Retinal pigment epithelial cell (primary cell): Measurements from ENCODE around the gene RGS10.

ENCODE experiments used
- DNase-seq: peaks from one replicate; pipeline ENCODE4 v3.0.0-alpha.2; 2010; ENCODE audit warnings: low read depth
- H3K4me3 ChIP-seq: 2 replicates; pipeline ENCODE4 v1.5.1; 2011; ENCODE audit warnings: mild to moderate bottlenecking, low read length, control low read depth, moderate library complexity
- CTCF ChIP-seq: conservative IDR thresholded peaks from 2 replicates; pipeline ENCODE4 v1.5.1; 2011; ENCODE audit warnings: low read depth, low read length, control low read depth, inconsistent platforms

The RGS10 gene

DNA sequence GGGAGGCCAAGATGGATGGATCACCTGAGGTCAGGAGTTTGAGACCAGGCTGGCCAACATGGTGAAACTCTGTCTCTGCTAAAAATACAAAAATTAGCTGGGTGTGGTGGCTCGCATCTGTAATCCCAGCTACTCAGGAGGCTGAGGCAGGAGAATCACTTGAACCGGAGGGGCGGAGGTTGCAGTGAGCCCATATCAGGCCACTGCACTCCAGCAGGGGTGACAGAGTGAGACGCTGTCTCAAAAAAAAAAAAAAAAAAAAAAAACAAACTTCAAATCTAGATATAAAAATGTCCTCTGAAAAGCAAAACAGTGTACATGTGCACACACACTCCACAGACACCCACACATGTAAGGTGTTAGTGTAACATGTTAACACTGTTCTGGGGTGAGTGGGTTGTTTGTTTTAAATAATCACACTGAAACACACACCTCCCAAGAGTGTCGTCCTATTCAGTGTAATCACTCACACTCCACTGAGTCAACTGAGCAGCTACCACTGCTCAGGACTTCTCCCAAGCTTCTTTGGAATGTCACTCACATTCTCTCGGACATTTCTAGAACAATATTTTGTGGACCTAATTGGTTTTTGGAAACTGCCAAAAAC is 12.8 kb upstream of the RGS10 start:
- H3K4me3 ChIP-seq: no peak overlapping the region
- no peak for TF ChIP-seq CTCF
- DNase-seq: no peak

- no peak overlapping the region for H3K4me3 ChIP-seq
- no peak for TF ChIP-seq CTCF
- DNase-seq: no peak
Measured at GRCh38 chr10:119550827-119551226, 8.3 kb upstream of the RGS10 start.

GRCh38 chr10:119549247-119549999 is 6.9 kb upstream of the RGS10 start:
- DNase-seq: no peak
- TF ChIP-seq CTCF: no peak
- H3K4me3 ChIP-seq: no peak overlapping the region

GRCh38 chr10:119546009-119546408 is 3.5 kb upstream of the RGS10 start:
- TF ChIP-seq CTCF: no peak
- DNase-seq: no peak
- H3K4me3 ChIP-seq: no peak overlapping the region

GRCh38 chr10:119545310-119545709 is 2.8 kb upstream of the RGS10 start:
- no peak overlapping the region for H3K4me3 ChIP-seq
- TF ChIP-seq CTCF: no peak
- no peak for DNase-seq

- H3K4me3 ChIP-seq: peak overlapping the region; percentile 57
- TF ChIP-seq CTCF: no peak
- DNase-seq: peak; percentile 62
Measured at GRCh38 chr10:119543814-119544642, 1.5 kb upstream of the RGS10 start.
